Hematopoietic multipotent progenitor cell (in vitro differentiated cells): Measurements from ENCODE around the gene TRIO. TPM values are rescaled to one million over a fixed set of nuclear protein-coding genes. Genes with fewer than 3 reads are reported as not detected.
A peak's percentile ranks its signal among the peaks of the same experiment; 100 is the strongest.

Source experiments
- DNase-seq, 3 donors: peaks; one replicate each; pipeline ENCODE4 v3.0.0-alpha.2; 2011 to 2015; ENCODE audit warnings: low read depth in 2 of 3, low spot score in 2 of 3
- total RNA-seq: library from RNA; depleted of rRNA; stranded (reverse); fragments of >200 nt; gene quantifications from one replicate; pipeline ENCODE4 v1.2.3, GENCODE V29; 2012

TRIO gene
- total RNA-seq, 1 donor, result 69.2 TPM

DNA sequence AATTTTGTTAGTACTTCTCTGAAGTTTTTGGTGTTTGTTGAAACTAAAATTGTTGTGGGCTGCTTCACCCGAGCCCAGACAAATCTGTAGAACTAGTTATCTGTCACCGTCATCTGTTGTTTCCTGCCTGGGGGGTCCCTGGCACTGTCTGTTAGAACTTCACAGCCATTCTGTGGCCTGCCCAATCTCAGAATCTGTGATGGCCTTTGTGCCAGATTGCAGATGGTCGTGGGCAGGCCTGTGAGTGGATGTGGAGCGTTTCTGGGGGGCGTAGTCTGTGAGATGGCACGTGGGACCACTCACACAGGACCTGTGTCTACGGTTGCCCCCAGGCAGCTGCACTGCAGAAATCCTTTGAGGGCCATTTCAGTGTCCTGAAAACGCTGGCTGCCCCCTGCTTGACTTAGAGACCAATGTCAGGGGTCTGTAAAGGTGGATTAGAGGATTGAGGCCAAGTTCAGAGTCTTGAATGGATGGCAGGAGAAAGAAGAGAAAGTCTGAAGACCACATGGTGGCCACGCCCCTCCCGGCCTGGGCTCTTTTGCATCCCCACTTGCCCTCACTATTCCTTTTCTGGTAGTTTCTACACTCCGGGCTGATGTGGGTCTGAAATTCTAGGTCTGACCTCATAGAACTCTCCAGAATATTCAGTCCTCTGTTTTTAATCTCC lies 38.3 kb downstream of the TRIO start:
- DNase-seq, result peak in 1 of 3 donors; percentile 68

- no peak for DNase-seq
These were observed 39.6 kb downstream of the TRIO start for GRCh38 chr5:14182761-14183160.

- no peak for DNase-seq
These were observed 40.2 kb downstream of the TRIO start for GRCh38 chr5:14183187-14183939.

DNA sequence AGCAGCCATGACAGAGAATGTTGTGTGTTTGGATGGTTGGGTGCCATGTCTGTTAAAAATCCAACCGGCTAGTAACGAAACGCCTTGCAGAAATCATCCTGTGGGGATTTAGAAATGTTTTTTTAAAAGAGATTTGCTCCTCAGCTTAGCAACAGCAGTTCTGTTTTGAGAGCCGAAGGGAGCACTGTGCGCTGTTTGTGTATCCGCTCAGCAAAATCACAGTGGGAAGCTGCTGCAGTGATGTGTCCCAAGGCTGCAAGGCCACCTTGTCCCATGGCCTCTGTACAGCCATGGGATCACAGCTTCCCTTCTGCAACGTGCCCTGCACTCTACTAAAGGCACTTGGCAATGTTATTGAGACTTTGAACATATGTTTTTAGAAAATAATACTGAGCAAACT lies 40.9 kb downstream of the TRIO start:
- DNase-seq, result no peak

DNA sequence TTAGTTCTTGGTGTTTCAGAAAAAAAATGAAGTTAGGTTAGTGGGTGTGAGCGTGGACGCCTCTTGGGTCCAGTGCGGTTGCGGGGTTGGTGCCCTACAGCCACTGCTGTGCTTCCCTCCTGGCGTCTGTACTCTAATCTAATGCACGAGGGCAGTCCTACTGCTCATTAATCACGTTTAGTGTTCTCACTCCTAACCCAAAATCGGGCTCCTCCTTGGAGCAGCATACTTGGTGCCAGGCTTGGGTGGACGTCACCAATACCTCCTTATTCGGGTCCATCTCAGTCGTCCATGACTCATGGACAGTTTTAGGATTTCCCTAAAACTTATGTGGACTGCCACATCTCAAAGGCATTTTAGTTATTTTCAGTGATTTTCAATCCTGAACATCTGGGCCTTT lies 41.6 kb downstream of the TRIO start:
- no peak for DNase-seq

GRCh38 chr5:14185326-14186058 lies 42.4 kb downstream of the TRIO start:
- DNase-seq, result no peak

DNA sequence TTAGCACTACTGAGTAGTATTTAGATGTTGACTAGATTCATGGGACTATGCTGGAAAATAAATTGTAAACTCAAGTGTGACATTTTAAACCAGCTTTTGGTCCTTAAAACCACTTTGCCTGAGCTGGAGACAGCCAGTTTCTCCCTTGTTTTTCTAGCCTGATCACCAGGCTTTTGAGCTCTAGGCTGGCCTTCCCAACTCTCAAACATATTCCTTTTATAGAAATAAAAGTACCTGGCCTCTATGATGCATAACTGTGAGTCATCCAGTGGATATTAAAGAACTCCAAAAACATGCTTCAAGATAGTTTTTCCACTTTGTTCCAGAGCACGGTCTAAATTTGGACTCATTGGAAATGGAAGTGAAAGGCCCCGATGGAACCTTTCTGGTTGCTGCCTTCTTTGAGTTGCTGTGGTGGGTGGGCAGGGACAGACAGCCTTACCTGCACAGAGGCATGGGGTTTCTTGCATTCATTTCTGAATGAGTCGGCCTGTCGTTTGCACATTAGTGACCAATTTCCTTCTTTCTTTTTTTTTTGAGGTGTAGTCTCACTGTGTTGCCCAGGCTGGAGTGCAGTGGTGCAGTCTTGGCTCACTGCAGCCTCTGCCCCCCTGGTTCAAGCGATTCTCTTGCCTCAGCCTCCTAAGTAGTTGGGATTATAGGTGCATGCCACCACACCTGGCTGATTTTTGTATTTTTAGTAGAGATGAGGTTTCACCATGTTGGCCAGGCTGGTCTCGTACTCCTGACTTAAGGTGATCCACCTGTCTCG lies 43.1 kb downstream of the TRIO start:
- no peak for DNase-seq

GRCh38 chr5:14187157-14187556 lies 44.0 kb downstream of the TRIO start:
- DNase-seq, result no peak

DNA sequence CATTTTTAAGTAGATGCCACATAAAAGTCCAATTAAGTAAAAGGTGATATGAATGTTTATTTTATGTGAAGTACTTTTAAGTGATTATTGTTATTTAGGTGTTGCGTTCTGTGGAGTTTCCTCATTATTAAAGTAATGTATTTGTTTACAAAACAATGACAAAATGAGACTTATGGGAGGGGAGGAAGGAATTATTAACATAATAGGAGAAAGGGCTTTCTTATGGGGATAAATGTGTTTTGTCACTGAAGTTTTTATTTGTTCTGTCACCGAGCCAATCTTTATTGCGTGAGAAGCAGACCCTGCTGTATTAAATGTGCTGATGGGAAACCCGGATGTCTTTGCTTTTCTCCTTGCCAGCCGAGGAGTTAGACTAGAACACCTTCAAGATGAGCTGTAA lies 44.5 kb downstream of the TRIO start:
- no peak for DNase-seq

DNA sequence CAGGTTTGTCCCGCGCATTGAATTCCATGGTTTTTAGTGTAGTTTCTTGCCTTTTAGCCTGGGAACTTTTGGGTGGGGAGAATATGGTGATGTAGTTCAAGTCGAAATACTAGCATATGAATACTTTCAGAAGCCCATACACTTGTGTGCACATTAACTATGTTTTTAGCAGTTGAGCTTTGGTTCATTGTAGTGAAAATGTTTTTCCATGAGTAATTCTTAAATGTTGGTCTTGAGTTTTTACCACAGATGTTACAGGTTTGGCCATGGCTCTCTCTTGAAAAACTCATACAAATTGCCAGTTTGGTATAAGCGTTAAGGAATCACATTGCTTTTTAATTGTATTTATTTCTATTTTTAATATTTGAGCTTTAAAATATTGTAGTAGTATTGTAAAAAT lies 45.6 kb downstream of the TRIO start:
- no peak for DNase-seq

- no peak for DNase-seq
These were observed 46.5 kb downstream of the TRIO start for GRCh38 chr5:14189680-14190079.

DNA sequence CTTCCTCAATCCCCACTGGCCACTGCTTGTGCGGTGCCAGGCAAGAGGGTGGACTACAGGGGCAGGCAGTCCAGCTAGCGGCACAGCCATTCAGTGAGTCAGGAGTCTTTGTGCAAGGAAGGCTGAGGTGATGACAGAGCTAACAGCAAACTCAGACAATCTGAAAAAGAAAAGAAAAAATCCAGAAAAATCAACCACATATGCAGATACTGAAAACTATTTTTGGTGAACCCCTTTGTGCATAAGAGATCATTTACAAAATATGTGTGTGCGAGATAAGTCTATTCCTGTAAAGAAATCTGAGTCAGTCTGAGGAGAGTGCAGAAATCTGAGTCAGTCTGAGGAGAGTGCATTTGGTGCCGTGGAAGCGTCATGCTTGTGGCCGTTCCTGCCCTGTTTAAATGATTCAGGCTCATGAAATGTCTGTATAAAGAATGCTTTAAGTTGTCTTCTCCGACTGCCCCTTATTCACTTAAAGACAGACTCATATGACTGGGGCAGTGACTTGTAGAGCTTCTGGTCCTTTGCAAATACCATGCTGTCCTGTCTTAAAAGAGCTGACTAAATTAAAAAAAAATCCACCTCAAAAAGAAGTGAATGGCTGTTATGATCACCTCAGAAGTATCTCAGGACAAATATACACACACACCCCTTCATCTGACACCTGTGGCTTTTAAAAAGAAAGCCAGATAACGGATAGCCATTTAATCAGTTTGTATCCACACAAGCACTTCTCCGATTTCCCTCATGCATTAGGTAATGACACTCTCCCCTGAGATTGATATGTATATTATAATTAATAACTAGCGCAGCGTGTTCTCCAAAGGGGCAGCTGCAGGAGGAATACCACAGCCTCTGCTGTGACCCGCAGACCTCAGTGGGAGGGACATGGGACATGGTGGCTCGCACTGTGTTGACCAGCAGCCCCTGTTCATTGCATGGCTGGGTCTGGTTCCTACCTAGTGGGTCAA lies 47.3 kb downstream of the TRIO start:
- no peak for DNase-seq

- no peak for DNase-seq
These were observed 48.2 kb downstream of the TRIO start for GRCh38 chr5:14191325-14191724.

- no peak for DNase-seq
These were observed 50.4 kb downstream of the TRIO start for GRCh38 chr5:14193496-14193895.

GRCh38 chr5:14195588-14195987 lies 52.4 kb downstream of the TRIO start:
- DNase-seq, result no peak

- DNase-seq, result no peak
These were observed 53.9 kb downstream of the TRIO start for GRCh38 chr5:14197056-14197455.

DNA sequence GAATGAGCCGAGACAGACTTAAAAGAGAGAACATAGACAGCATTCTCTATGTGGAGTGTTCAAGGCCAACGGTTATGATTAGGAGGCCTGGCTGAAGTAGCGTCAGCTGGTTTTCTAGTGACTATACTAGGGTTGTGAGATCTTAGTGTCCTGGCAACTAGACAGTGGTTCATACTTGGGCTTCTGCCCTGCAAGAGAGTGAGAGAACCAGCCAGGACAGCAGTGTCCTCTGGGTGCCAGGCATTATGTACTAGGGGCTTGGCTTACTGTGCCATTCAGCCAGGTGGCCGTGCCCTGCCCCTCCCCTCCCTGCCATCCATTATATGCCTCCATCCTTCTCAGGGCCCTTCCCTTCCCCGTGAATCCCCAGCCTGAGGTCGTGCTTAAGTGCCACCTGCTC lies 56.8 kb downstream of the TRIO start:
- no peak for DNase-seq

DNA sequence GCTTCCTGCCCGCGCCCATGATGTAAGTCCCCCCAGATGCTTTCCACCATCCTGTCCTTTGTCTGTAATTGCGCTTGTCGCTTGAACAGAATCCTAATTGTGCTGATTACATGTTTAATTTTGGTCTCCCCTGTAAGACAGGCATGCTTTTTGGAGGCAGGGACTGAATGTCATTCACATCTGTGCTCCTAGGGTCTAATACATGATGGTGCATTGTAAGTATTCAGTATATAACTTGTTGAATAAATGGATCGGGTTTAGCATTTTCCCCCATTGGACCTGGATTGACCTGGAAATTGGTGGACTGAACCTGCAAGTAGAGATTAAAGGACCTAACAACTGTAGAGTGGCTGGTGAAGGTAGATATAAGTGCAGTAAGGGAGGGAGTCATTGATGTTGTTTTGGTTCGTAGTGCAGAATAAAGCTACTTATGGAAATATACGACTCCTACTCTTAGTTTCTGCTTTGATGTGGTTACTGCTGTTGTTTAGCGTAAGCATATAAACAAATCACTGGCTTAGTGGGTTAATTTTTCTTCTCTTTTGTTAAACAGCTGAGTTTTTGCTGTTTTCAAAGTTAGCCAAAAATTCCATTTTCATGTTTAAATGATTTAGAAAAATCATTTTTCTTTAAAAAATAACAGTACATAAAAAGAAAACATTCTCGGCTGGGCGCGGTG lies 57.3 kb downstream of the TRIO start:
- DNase-seq, result no peak

- DNase-seq, result no peak
These were observed 58.3 kb downstream of the TRIO start for GRCh38 chr5:14201325-14202045.
